DMS 273 (cell line): ENCODE results near the gene VWCE.
"Not testable (repeated sequence)": the region's sequence is repeated elsewhere in the genome, so short reads cannot be mapped to it uniquely, and the experiment has no call there.

Source experiments
- DNase-seq: peaks from one replicate; lab custom pipeline; 2025; ENCODE audit not compliant: unreplicated experiment; lab: John Stamatoyannopoulos, UW

VWCE gene

GRCh38 chr11:61218306-61218705, 76.8 kb downstream of the VWCE start:
- not testable (repeated sequence) for DNase-seq

DNA sequence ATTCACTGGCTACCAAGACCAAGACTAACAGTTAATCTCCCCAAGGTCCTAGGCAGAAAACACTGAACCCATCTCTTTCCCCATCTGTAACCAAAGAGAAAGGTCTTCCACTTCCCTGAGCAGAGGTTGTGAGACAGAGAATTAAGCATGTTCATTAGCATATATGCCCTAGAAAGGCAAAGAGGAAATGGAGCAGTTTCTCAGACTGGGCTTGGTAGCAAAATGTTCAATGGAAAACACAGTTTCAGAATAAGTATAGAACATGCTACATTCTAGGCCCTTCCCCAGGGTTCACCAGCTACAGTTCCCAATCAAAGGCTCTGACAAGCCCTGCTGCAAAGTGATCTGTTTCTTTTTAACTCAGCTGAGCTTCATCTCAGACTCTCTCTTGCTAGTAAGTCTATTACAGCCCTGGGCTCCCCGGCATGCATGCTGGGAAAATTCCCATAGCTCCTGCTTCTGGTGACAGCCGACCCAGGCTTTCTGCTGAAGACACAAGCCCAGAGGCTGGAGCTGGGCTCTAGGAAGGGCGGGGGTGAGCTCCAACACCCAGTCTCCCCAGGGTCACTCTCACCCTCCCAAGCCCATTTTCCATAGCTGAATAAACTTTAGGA, 81.3 kb downstream of the VWCE start:
- not testable (repeated sequence) for DNase-seq

GRCh38 chr11:61212202-61212601, 82.9 kb downstream of the VWCE start:
- DNase-seq = not testable (repeated sequence)

DNA sequence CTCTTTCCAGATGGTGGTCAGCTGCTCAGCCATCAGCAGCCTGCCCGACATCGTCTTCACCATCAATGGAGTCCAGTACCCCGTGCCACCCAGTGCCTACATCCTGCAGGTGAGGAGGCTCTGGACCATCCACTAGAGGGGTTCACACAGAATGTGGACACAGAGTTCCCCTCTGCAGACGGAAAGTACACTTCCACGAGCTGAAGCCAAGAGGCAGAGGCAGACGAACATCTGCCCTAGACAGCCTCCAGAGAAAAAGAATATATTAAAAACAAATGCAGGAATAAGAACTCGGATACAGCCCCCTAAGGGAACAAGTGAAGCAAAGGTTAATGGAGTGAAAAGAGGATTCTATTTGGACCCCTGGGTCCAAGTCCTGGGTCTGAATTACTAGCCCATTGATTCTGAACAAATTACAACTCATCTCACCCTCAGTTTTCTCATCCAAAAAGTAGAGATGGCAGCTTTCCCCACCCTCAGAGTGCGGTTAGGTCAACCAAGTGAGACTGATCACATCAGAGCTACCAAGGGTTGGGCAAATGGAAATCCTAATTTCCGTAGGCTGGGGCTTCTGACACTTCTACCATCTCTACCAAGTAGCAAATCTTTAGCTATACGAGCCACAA, 83.7 kb downstream of the VWCE start:
- DNase-seq = not testable (repeated sequence)

DNA sequence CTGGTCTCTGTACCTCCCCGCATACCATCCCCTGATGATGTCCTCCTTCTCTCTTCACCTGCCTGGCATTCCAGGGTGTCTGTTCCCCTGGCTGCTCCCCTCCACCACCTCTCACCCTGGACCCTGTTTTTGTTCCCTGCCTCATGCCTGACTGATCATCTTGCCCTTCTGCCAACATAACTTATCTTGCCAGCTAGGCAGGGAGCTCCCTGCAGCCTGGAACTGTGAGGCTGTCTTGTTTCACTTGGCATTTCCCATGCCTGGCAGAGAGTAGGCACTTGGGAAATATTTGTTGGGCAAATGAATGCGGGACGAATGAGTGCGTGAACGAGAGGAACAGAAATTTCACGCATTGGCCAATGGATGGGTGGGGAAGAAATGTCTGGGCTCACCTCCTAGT, 84.5 kb downstream of the VWCE start:
- DNase-seq = not testable (repeated sequence)
